Ovary (tissue), 9 donors: Measurements from ENCODE around the gene SPAG16. TPM values are rescaled to one million over a fixed set of nuclear protein-coding genes. Genes with fewer than 3 reads are reported as not detected.

Source experiments
- DNase-seq, 5 donors: peaks; one replicate each; pipeline ENCODE4 v3.0.0-alpha.2; 2019 to 2020
- H3K27ac ChIP-seq, 2 donors: fragments of 200-600 bp; one replicate each; pipeline versions ENCODE4 v1.5.1 to v1.8.0; 2019 to 2022
- H3K27me3 ChIP-seq: fragments of 200-600 bp; one replicate; pipeline ENCODE4 v1.8.0; 2022
- H3K36me3 ChIP-seq: fragments of 200-600 bp; sonication (generic); one replicate; pipeline ENCODE4 v1.5.1; 2019
- H3K4me1 ChIP-seq: one replicate; pipeline ENCODE4 v1.8.1; 2013; ENCODE audit warnings: mild to moderate bottlenecking, moderate library complexity; ENCODE audit not compliant: insufficient read depth
- H3K4me3 ChIP-seq: fragments of 200-600 bp; sonication (generic); one replicate; pipeline ENCODE4 v1.5.1; 2017
- H3K9me3 ChIP-seq, 2 donors: fragments of 200-600 bp in 1 of 2; sonication (generic) in 1 of 2; one replicate each; pipeline versions ENCODE4 v1.5.1 to v1.8.1; 2013 to 2019; ENCODE audit warnings: mild to moderate bottlenecking in 1 of 2, moderate library complexity in 1 of 2
- EP300 ChIP-seq: sonication (generic); formaldehyde crosslinking; IDR thresholded peaks from one replicate; pipeline ENCODE4 v1.6.1; 2017; ENCODE audit warnings: antibody characterized with exemption
- POLR2A ChIP-seq: fragments of 450-650 bp; IDR thresholded peaks from one replicate; pipeline ENCODE4 v1.6.1; 2017; ENCODE audit warnings: antibody characterized with exemption, mild to moderate bottlenecking, moderate library complexity
- WGBS, 3 donors: extraction: QIAGEN DNeasy Blood & Tissue Kit in 1 of 3; methylation state at CpG; one replicate each; pipeline versions ENCODE4 v1.1.5 to v1.1.7; 2013 to 2017; 5-methylcytosine and 5-hydroxymethylcytosine counted together
- intact Hi-C, 4 donors: fragments of 100-400 bp; cut with DNase I; formaldehyde crosslinking; loops; one replicate each; pipeline versions ENCODE4 v1.11.0 to v1.15.1; 2022 to 2023
- polyA plus RNA-seq, 2 donors: library from polyadenylated mRNA; stranded (reverse); fragments of 200-250 nt in 1 of 2; fragments of 350-450 nt in 1 of 2; fragmentation: Illumina TruSeq in 1 of 2; extraction: RNeasy Lipid Tissue Mini Kit (QIAGEN cat#74804) in 1 of 2; gene quantifications; one replicate each; pipeline ENCODE4 v1.2.3, GENCODE V29; 2013 to 2014
- total RNA-seq, 7 donors: library from RNA; depleted of rRNA in 2 of 7; stranded (reverse); fragments of >200 nt in 2 of 7; fragmentation: NEBNext Ultra II Directional in 3 of 7; extraction: Animal tissue kit (Norgen Biotek cat#: 25700) in 3 of 7; gene quantifications; one replicate each; pipeline versions ENCODE4 v1.1.0 to v1.2.4, GENCODE V29; 2016 to 2023
- TF ChIP-seq, protein P1 (sequence below), 3 donors: fragments of 450-650 bp in 2 of 3; fragments of 200-600 bp in 1 of 3; IDR thresholded peaks; one replicate each; pipeline versions ENCODE4 v1.5.1 to v1.8.0; 2016 to 2022; ENCODE audit warnings: antibody characterized with exemption in 3 of 3, mild to moderate bottlenecking in 1 of 3
- donor health status: DM: no; HTN: no; CAD: no; lungs with moderate emphysema.
- donor health status: DM: no; HTN: no; CAD: no.
- donor health status: Bipolar disorder and iron deficiency.
- donor health status: DM: yes; HTN: yes; CAD: no.
- donor health status: DM: no; HTN: no; CAD: no.
- donor health status: DM: yes; HTN: yes; CAD: no.

The SPAG16 gene
- total and polyA plus RNA-seq, 9 donors = 25.2 to 58.7 (median 28.9) TPM

DNA sequence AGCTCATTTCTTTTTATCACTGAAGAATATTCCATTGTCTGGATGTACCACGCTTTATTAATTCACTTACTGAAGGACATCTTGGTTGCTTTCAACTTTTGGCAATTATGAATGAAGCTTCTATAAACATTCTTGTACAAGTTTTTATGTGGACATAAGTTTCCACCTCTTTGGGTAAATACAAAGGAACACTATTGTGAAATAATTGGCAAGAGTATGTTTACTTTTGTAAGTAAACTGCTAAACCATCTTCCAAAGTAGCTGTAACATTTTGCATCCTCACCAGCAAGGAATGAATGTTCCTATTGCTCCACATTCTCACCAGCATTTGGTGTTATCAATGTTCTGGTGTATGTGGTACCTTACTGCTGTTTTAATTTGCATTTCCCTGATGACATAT, 1110.8 kb downstream of the SPAG16 start:
- Histone ChIP-seq H3K9me3 (no peaks in the 10 kb centered on the region), H3K4me3 (no peak overlapping the region), H3K4me1 (no peaks in the 10 kb centered on the region), H3K27ac (no peak overlapping the region), H3K36me3 (no peaks in the 10 kb centered on the region), H3K27me3 (no peaks in the 10 kb centered on the region)
- 81 to 95% (median 94%) methylated on average over 1 of the region's 1 CpG for WGBS, 3 donors
- DNase-seq = no peak
- intact Hi-C loops = no loop called here
- TF ChIP-seq, protein P1, sequence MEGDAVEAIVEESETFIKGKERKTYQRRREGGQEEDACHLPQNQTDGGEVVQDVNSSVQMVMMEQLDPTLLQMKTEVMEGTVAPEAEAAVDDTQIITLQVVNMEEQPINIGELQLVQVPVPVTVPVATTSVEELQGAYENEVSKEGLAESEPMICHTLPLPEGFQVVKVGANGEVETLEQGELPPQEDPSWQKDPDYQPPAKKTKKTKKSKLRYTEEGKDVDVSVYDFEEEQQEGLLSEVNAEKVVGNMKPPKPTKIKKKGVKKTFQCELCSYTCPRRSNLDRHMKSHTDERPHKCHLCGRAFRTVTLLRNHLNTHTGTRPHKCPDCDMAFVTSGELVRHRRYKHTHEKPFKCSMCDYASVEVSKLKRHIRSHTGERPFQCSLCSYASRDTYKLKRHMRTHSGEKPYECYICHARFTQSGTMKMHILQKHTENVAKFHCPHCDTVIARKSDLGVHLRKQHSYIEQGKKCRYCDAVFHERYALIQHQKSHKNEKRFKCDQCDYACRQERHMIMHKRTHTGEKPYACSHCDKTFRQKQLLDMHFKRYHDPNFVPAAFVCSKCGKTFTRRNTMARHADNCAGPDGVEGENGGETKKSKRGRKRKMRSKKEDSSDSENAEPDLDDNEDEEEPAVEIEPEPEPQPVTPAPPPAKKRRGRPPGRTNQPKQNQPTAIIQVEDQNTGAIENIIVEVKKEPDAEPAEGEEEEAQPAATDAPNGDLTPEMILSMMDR (IDR thresholded peaks at IDR 0.05) = no peak
- TF ChIP-seq EP300 (no peak), POLR2A (no peak)

DNA sequence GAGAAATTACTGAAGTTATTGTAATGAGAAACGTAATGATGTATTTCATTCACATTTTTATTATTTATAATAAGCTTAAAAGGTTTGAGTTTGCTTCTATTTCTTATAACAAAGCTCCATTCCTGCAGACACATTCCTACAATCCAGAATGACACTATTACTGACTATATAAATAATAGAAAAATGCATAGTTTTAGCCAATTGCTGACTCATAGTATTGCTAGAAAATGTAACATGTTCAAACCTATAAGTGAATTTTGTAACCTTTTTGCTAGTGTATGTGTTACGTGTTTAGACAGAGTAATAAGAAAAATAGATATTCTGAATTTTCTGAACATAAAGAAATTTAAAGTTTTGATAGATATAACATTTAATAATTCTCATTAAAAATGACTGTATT, 1117.3 kb downstream of the SPAG16 start:
- no peak overlapping the region for H3K27ac ChIP-seq
- intact Hi-C loops = no loop called here
- no peaks in the 10 kb centered on the region for H3K9me3 ChIP-seq
- TF ChIP-seq POLR2A (no peak), EP300 (no peak)
- TF ChIP-seq, protein P1 (IDR thresholded peaks at IDR 0.05) = no peak
- H3K4me1 ChIP-seq = no peaks in the 10 kb centered on the region
- H3K36me3 ChIP-seq = no peaks in the 10 kb centered on the region
- no peak for DNase-seq
- no peaks in the 10 kb centered on the region for H3K27me3 ChIP-seq
- no peak overlapping the region for H3K4me3 ChIP-seq
- WGBS, 3 donors = 66 to 73% (median 68%) methylated on average over 2 of the region's 2 CpGs

DNA sequence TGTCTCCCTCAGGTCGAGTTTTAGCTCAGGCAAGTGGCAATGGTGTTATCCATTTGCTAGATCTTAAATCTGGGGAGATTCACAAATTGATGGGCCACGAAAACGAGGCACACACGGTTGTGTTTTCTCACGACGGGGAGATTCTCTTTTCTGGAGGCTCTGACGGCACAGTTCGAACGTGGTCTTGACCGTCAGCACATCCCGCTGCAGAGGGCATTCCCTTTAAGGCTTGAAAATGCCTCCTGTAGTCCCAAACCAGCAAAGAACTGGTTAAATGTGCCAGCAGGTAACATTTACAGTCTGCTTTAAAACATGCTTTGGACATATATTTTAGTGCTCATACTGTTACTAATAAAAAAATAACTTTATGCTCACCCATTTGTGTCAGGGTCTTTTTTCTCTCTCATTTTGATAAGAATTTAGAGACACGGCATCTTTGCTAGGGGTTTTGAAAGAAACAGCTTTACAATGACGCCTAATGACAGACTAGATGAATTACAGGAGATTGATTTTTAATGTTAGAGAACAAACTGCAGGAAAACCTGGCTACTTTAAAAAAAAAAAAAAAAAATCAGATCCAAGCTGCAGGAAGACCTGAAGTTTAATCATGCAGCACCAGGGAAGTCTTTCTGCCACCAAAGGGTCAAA, 1126.0 kb downstream of the SPAG16 start:
- WGBS, 3 donors = 36 to 48% (median 40%) methylated on average over 13 of the region's 13 CpGs
- TF ChIP-seq EP300 = no peak
- Histone ChIP-seq H3K4me3 (no peak overlapping the region), H3K27ac (no peak overlapping the region), H3K9me3 (no peaks in the 10 kb centered on the region), H3K4me1 (no peaks in the 10 kb centered on the region), H3K27me3 (peaks cover 3% of the 10 kb centered on the region), H3K36me3 (no peaks in the 10 kb centered on the region)
- no peak for DNase-seq
- intact Hi-C loops = no loop called here

DNA sequence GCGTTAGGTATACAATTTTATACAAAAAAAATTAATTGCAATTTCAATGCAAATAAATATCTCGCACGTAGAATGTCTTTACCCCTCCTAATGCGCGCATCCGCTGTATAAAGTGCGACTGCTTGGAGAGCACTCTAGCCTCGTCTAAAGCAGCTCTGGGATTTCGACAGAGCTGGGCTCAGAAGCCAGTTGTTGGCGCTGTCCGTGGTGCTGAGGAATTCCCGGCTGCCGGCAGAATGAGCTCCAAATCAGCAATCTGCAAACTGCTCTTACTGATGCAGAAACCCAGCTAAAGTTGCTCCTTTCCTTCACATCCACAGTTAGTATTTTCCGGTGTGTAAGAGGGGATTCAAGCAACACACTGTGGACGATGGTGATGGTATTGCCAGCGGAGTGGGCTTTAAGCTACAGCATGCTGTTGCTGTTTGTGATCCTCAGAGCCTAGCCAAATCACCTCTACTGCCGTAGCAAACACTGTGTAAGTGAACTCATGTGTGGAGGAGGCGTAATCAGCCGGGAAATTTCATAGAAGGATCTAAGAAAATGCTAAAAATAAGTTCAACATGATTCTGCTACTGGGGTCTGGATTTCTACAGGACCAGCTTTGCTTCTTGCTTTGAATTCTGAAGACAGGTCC, 1126.8 kb downstream of the SPAG16 start, which contains the start of gene VWC2L:
VWC2L (plus strand) TSS at position 137 of the 637 bp plus-strand sequence. CDS start 3,140 bp downstream, outside the sequence.
- peak in 4 of 5 donors; percentile 12 to 65 (median 47) for DNase-seq
- intact Hi-C loops = no loop called here

More for the DNA sequence above, 1126.8 kb downstream of the SPAG16 start, which contains the start of gene VWC2L:
- H3K27ac ChIP-seq = no peak within 1 kb of the TSS
- H3K9me3 ChIP-seq = no peaks in the 10 kb centered on the region
- 3 to 6% (median 3%) methylated on average over 19 of the region's 19 CpGs for WGBS, 3 donors
- H3K36me3 ChIP-seq = no peaks in the 10 kb centered on the region
- peaks cover 3% of the 10 kb centered on the region for H3K27me3 ChIP-seq
- TF ChIP-seq, protein P1 (IDR thresholded peaks at IDR 0.05) = no peak
- no peak for TF ChIP-seq POLR2A
- no peak for TF ChIP-seq EP300
- no peak within 1 kb of the TSS for H3K4me3 ChIP-seq
- H3K4me1 ChIP-seq = no peaks in the 10 kb centered on the region
